Stimulated activated CD4-positive, alpha-beta T cell treated with anti-CD3 and anti-CD28 coated beads, TNF-alpha, amount 100 ng/mL, for 48 hours (primary cell): ENCODE measurements around the gene LILRA1.
"Not testable (repeated sequence)": the region's sequence is repeated elsewhere in the genome, so short reads cannot be mapped to it uniquely, and the experiment has no call there.

Experiments
- DNase-seq, 3 donors: peaks; one replicate each; pipeline ENCODE4 v3.0.0-alpha.2; 2020; ENCODE audit warnings: low read depth in 3 of 3

The LILRA1 gene

GRCh38 chr19:54577334-54577733 is 16.1 kb upstream of the LILRA1 start:
- no peak for DNase-seq

DNA sequence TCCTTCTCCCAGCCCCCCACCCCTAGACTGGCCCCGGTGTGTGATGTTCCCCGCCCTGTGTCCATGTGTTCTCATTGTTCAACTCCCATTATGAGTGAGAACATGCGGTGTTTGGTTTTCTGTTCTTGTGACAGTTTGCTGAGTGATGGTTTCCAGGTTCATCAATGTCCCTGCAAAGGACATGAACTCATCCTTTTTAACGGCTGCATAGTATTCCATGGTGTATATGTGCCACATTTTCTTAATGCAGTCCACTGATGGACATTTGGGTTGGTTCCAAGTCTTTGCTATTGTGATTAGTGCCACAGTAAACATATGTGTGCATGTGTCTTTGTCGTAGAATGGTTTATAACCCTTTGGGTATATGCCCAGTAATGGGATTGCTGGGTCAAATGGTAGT is 15.2 kb upstream of the LILRA1 start:
- not testable (repeated sequence) for DNase-seq

DNA sequence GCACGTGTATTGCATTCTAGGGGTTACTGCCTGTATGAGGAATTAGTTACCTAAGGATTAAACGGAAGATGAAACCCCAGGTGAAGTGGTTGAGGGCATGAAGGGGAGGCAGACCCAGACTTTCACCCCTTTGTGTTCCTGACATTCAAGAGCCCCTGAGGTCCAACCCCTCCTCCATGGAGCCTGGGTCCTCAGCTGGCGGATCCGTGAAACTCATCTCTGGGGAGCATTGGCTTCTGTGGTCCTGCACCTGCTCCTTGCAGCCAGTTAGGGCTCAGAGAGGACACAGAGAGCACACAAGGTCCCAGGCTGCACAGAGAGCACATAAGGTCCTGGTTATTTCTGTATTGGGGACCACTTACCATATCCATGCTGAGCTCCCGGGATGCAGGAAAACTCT is 7.0 kb upstream of the LILRA1 start:
- no peak for DNase-seq

- DNase-seq = no peak
Measured at GRCh38 chr19:54587026-54587425, 6.4 kb upstream of the LILRA1 start.

DNA sequence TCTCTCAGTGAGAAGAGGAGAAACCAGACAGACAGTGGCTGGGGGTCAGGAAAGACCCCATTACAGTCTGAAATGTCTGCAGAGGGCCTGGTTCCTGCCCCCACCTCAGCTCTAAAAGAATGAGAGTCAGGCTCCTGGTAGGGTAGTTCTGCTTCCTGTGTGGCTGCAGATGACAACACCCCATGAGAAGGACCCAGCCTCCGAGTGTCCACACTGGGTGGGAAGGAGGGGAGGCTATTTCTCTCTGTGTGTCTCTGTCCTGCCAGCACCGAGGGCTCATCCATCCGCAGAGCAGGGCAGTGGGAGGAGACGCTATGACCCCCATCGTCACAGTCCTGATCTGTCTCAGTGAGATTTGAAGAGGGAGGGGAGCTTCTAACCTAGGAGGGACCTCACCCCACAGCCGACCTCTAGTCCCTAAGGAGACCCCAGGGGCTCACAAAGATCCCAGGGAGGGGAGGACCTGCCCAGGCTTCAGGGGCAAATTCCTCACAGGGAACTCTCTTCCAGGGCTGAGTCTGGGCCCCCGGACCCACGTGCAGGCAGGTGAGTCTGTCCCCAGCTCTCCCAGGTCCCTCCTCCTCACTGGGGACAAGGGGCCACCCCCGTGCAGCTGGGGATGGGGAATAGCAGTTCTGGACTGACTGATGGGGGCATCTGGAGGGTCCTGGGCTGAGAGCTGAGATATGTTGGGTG is 647 bp downstream of the LILRA1 start:
- DNase-seq = not testable (repeated sequence)

DNA sequence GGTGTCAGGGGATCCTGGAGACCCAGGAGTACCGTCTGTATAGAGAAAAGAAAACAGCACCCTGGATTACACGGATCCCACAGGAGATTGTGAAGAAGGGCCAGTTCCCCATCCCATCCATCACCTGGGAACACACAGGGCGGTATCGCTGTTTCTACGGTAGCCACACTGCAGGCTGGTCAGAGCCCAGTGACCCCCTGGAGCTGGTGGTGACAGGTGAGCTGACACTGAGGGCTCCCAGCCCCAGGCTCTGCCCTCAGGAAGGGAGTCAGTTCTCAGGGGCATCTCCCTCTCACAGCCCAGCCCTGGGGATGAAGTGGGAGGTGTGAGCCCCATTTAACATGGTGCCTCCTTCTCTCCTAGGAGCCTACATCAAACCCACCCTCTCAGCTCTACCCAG is 1.3 kb downstream of the LILRA1 start:
- DNase-seq = no peak

DNA sequence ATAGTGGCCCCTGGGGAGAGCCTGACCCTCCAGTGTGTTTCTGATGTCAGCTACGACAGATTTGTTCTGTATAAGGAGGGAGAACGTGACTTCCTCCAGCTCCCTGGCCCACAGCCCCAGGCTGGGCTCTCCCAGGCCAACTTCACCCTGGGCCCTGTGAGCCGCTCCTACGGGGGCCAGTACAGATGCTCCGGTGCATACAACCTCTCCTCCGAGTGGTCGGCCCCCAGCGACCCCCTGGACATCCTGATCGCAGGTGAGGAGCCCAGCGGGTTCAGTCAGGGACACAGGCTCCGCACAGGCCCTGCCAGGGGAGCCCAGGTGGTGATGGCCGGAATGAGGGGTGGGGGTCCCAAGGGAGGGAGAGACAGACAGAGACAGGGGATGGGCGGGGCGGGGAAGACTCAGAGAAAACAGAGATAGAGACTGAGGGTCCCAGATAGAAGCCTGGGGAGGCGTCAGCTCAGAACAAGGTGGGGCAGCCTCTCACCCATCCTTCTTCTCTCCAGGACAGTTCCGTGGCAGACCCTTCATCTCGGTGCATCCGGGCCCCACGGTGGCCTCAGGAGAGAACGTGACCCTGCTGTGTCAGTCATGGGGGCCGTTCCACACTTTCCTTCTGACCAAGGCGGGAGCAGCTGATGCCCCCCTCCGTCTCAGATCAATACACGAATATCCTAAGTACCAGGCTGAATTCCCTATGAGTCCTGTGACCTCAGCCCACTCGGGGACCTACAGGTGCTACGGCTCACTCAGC is 2.4 kb downstream of the LILRA1 start:
- DNase-seq = not testable (repeated sequence)

GRCh38 chr19:54600212-54600611 is 6.8 kb downstream of the LILRA1 start:
- no peak for DNase-seq

DNA sequence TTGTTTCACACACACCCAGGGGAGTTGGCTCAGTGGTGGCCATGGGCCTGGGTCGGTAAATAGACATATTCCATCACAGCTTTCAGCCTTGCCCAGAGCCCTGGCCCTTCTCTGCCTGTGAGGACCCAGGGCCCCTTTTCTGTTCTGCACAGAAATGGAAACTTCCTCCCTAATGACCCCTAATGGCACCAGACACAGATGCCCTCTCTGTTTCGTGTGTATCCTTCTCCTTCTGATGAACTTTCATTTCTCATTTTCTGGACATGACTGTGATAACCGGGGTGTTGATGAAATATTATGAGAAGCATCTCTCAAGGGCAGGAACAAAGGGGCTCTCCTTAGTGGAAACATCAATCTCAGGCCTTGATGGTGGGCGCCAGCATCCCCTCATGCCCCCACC is 12.8 kb downstream of the LILRA1 start:
- DNase-seq = no peak

- no peak for DNase-seq
Measured at GRCh38 chr19:54606891-54607784, 13.7 kb downstream of the LILRA1 start.

DNA sequence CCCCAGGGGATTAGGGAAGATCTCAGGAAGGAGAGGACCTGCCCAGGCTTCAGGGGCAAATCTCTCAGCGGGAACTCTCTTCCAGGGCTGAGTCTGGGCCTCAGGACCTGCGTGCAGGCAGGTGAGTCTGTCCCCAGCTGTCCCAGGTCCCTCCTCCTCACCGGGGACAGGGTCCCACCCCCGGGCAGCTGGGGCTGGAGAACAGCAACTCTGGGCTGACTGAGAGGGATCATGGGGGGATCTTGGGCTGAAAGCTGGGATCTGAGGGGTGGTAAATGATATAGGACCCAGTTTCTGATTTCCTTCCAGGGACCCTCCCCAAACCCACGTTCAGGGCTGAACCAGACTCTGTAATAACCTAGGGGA is 14.3 kb downstream of the LILRA1 start:
- DNase-seq = no peak

DNA sequence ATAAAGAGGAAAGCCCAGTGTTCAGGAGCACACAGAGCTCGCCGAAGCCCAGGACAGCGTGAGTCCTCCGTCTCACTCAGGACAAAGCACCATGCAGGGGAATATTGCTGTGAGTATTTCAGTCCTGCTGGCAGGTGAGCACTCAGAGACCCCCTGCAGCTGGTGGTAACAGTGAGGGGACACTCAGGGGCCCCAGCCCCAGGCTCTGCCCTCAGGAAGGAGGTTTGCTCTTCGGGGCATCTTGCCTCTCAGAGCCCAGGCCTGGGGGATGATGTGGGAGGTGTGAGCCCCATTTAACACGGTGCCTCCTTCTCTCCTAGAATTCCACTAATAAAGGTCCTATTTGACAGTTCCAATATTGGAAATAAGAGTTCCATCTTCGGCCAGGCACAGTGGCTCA is 14.8 kb downstream of the LILRA1 start:
- DNase-seq = no peak

DNA sequence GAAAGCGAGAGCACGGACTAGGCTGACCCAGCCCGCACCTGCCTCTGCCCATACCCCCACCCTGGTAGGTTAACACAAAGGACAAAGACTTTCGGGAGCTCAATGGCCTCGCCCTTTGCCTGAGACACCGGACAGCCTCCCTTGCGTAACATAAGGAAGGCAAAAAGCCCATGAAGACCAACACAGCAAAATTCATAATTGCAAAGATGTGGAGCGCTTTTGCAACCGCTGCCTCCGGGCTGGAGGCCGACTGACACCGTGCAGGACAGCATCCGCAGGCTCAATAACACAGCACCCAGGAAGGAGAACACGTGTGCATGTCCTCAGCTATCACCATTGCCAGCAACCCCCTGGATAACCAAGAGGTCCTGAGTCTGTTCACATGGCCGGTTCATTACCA is 15.4 kb downstream of the LILRA1 start:
- DNase-seq = no peak

GRCh38 chr19:54609356-54609791 is 15.9 kb downstream of the LILRA1 start:
- DNase-seq = no peak

GRCh38 chr19:54612428-54612827 is 19.0 kb downstream of the LILRA1 start:
- no peak for DNase-seq

DNA sequence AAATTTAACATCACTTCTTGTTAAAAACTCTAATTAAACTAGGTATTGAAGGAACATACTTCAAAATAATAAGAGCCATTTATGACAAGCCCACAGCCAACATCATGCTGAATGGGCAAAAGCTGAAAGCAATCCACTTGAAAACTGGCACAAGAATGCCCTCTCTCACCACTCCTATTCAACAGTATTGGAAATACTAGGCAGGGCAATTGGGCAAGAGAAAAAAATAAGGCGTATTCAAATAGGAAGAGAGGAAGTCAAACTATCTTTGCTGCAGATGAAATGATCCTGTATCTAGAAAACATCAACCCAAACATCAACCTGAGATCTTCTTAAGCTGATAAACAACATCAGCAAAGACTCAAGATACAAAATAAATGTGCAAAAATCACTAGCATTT is 21.3 kb downstream of the LILRA1 start:
- no peak for DNase-seq

DNA sequence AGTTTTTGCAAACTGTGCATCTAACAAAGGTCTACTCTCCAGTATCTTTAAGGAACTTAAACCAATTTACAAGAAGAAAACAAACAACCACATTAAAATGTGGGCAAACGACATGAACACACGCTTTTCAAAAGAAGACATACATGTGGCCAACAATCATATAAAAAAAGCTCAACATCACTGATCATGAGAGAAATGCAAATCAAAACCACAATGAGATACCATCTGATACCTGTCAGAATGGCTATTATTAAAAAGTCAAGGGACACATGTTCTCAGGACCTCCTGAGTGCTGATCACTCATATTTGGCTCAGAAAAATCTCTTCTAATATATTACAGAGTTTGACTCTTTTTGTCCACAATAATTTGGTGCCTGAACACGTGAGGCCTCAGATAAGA is 22.6 kb downstream of the LILRA1 start:
- no peak for DNase-seq

DNA sequence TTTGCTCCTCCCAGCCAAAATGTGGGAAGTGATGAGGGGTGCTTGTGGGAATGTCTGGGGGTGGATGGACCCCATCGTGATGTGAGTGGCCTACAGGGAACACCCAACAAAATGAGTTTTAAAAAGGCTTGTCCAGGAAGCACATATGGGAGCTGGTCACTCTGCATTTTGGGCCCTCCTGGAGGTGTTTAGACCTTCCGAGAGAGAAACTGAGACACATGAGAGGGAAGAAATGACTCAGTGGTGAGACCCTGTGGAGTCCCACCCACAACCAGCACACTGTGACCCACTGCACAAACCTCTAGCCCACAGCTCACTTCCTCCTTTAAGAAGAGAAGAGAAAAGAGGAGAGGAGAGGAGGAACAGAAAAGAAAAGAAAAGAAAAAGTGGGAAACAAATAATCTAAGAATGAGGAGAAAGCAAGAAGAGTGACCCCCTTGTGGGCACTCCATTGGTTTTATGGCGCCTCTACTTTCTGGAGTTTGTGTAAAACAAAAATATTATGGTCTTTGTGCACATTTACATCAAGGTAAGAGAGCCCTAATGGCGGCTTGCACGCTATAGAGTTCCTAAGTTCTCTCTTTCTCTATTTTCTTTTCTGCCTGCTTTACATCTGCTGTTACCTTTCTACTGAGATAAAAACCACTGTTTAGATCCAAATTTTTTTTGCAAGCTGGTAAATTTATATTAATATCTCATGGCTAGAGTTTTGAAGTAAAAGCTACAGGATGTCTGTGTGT is 23.6 kb downstream of the LILRA1 start:
- DNase-seq = no peak

DNA sequence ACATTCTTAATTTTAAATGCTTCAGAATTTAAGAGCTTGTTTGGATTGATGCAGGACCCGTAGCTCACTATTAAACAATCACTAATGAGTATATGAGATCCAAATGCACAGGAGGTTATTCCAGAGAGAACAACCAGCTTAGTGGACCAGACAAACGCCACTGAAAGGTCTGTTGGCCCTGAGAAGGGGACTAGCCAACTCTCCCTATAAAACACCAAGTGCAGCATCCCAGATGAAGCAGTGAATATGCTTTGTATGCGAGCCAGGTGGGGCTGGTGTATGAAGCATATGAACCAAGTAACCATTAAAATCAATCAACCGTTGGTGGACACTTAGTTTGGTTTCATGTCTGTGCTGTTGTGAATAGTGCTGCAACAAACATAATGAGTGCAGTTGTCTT is 27.0 kb downstream of the LILRA1 start:
- DNase-seq = no peak

DNA sequence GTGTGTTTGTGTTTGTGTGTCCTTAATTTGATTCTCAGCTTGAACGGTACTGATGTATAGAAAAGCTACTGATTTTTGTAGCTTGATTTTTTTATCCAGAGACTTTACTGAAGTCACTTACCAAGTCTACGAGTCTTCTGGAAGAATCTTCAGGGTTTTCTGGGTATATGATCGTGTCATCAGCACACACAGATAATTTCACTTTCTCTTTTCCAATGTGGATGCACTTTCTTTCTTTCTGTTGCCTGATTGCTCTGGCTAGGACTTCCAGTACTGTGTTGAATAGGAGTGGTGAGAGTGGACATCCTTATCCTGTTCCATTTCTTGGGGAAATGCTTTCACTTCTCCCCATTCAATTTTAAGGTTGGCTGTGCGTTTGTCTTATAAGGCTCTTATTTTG is 29.0 kb downstream of the LILRA1 start:
- no peak for DNase-seq

DNA sequence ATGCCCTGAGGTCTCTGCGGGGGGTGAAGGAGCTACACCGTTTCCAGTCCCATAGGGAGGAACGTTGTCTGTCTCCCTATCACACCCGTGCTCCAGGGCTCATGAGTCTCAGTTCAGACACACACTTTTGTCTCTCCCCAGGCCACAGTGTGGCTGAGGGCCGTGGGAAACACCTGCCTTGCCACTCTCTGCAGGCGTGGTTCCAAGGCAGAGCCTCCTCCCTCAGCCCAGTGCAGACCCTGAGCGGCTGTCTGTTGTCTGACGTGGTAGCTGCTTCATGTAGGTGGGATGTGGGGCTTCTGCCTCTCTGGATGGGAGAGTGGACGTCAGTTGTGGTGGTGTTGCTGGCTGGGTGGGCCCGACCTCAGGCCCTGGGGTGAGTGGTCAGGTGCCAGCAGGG is 30.8 kb downstream of the LILRA1 start:
- not testable (repeated sequence) for DNase-seq
